GM18517 (cell line): ENCODE data around the gene PLCB1.

Source experiments
- ATAC-seq: cut with Tn5 transposase; IDR thresholded peaks from one replicate; pipeline ENCODE4 v1.9.1; 2021; ENCODE audit warnings: mild to moderate bottlenecking, moderate library complexity; ENCODE audit not compliant: unreplicated experiment

Gene PLCB1

GRCh38 chr20:8395956-8396355 is 263.9 kb downstream of the PLCB1 start:
- no peak for ATAC-seq

- ATAC-seq: no peak
Observed at GRCh38 chr20:8398263-8399051, 266.4 kb downstream of the PLCB1 start.

GRCh38 chr20:8399947-8400346 is 267.9 kb downstream of the PLCB1 start:
- peak; percentile 100 for ATAC-seq

- ATAC-seq: no peak
Observed at GRCh38 chr20:8400486-8400885, 268.4 kb downstream of the PLCB1 start.

- no peak for ATAC-seq
Observed at GRCh38 chr20:8401556-8401955, 269.5 kb downstream of the PLCB1 start.

- ATAC-seq: no peak
Observed at GRCh38 chr20:8402798-8403197, 270.7 kb downstream of the PLCB1 start.

GRCh38 chr20:8404912-8405635 is 273.0 kb downstream of the PLCB1 start:
- no peak for ATAC-seq

GRCh38 chr20:8406391-8406790 is 274.3 kb downstream of the PLCB1 start:
- ATAC-seq: no peak

- peak; percentile 64 for ATAC-seq
Observed at GRCh38 chr20:8408587-8409307, 276.7 kb downstream of the PLCB1 start.

GRCh38 chr20:8413691-8414090 is 281.6 kb downstream of the PLCB1 start:
- ATAC-seq: no peak

GRCh38 chr20:8414586-8415274 is 282.7 kb downstream of the PLCB1 start:
- no peak for ATAC-seq

GRCh38 chr20:8421981-8422380 is 289.9 kb downstream of the PLCB1 start:
- no peak for ATAC-seq

GRCh38 chr20:8423482-8423881 is 291.4 kb downstream of the PLCB1 start:
- no peak for ATAC-seq

GRCh38 chr20:8424010-8424409 is 291.9 kb downstream of the PLCB1 start:
- no peak for ATAC-seq

GRCh38 chr20:8425016-8425415 is 292.9 kb downstream of the PLCB1 start:
- no peak for ATAC-seq

- no peak for ATAC-seq
Observed at GRCh38 chr20:8425802-8426201, 293.7 kb downstream of the PLCB1 start.

GRCh38 chr20:8427419-8428040 is 295.5 kb downstream of the PLCB1 start:
- no peak for ATAC-seq

- no peak for ATAC-seq
Observed at GRCh38 chr20:8428988-8429387, 296.9 kb downstream of the PLCB1 start.

GRCh38 chr20:8431538-8432434 is 299.7 kb downstream of the PLCB1 start:
- no peak for ATAC-seq
